Endothelial cell of umbilical vein (primary cell): ENCODE results near the gene C9orf153. TPM values are rescaled to one million over a fixed set of nuclear protein-coding genes. Genes with fewer than 3 reads are reported as not detected.

Experiments used
- BruUV-seq: library from RNA; stranded (reverse); fragments of 400-500 nt; replicated peaks from 2 replicates; lab custom pipeline; 2021; lab: Mats Ljungman, UMichigan
- CTCF ChIA-PET: fragments of 300-600, 350-600 bp; sonication (Branson Sonifier 250); formaldehyde crosslinking; loops from one replicate; lab custom pipeline; 2021; ENCODE audit warnings: antibody characterized with exemption, inconsistent platforms; lab: Charles Lee
- POLR2A ChIA-PET: fragments of 300-600, 350-600 bp; sonication (Branson Sonifier 250); formaldehyde crosslinking; loops from one replicate; lab custom pipeline; 2021; ENCODE audit warnings: antibody characterized with exemption, inconsistent platforms; lab: Charles Lee
- DNase-seq: peaks from one replicate; pipeline ENCODE4 v3.0.0-alpha.2; 2011; ENCODE audit warnings: low read depth, low spot score
- FAIRE-seq: peaks from 2 replicates; lab custom pipeline; 2011; peaks lifted over from hg19 to GRCh38; lab: Jason Lieb, UNC
- H2AFZ ChIP-seq: 2 replicates; pipeline ENCODE4 v1.6.0; 2012; ENCODE audit warnings: low read depth, low read length, control low read depth, inconsistent platforms
- H3K27ac ChIP-seq: 2 replicates; pipeline ENCODE4 v1.5.1; 2011; ENCODE audit warnings: low read depth, mild to moderate bottlenecking, control low read depth, low read length, moderate library complexity; ENCODE audit not compliant: insufficient read depth
- H3K27me3 ChIP-seq, 2 experiments: 2 replicates each; pipeline versions ENCODE4 v1.6.0 to v1.6.1; 2011; ENCODE audit warnings: low read length in 2 of 2, mixed read lengths in 1 of 2; ENCODE audit not compliant: control insufficient read depth in 2 of 2, insufficient read depth in 2 of 2
- H3K36me3 ChIP-seq, 2 experiments: 2 replicates in 1 of 2; 3 replicates in 1 of 2; pipeline ENCODE4 v1.5.1; 2011; ENCODE audit warnings: low read length in 2 of 2, mild to moderate bottlenecking in 1 of 2, moderate library complexity in 1 of 2; ENCODE audit not compliant: control insufficient read depth in 2 of 2, insufficient read depth in 2 of 2; ENCODE audit errors: extremely low read depth in 1 of 2
- H3K4me1 ChIP-seq: 3 replicates; pipeline ENCODE4 v1.5.1; 2011; ENCODE audit warnings: mild to moderate bottlenecking, low read length; ENCODE audit not compliant: control insufficient read depth, insufficient read depth; ENCODE audit errors: extremely low read depth
- H3K4me2 ChIP-seq: 2 replicates; pipeline ENCODE4 v1.6.1; 2011; ENCODE audit warnings: low read length, control low read depth, mixed read lengths; ENCODE audit not compliant: insufficient read depth
- H3K4me3 ChIP-seq, 3 experiments: fragments of 200-600 bp in 1 of 3; sonication (generic), shearing (Covaris generic) in 1 of 3; replicated peaks in 1 of 3; 2 replicates each; pipeline ENCODE4 v1.5.1; 2011 to 2016; ENCODE audit warnings: control low read depth in 3 of 3, low read length in 3 of 3, mild to moderate bottlenecking in 2 of 3, inconsistent platforms in 1 of 3, low read depth in 1 of 3, moderate library complexity in 1 of 3; ENCODE audit not compliant: insufficient read depth in 1 of 3
- H3K79me2 ChIP-seq: 2 replicates; pipeline ENCODE4 v1.6.0; 2012; ENCODE audit warnings: low read length, inconsistent platforms; ENCODE audit not compliant: control insufficient read depth, insufficient read depth
- H3K9ac ChIP-seq: replicated peaks from 2 replicates; pipeline ENCODE3; 2011; ENCODE audit warnings: low read length, control low read depth; ENCODE audit not compliant: insufficient read depth; ENCODE audit errors: extremely low read depth
- H3K9me1 ChIP-seq: replicated peaks from 3 replicates; pipeline ENCODE4 v1.6.0; 2011; ENCODE audit warnings: mild to moderate bottlenecking, low read length; ENCODE audit not compliant: control insufficient read depth, insufficient read depth; ENCODE audit errors: extremely low read depth
- H3K9me3 ChIP-seq: replicated peaks from 2 replicates; pipeline ENCODE4 v1.5.1; 2012; ENCODE audit warnings: low read length, inconsistent platforms; ENCODE audit not compliant: control insufficient read depth, insufficient read depth
- H4K20me1 ChIP-seq: replicated peaks from 2 replicates; pipeline ENCODE3; 2011; ENCODE audit warnings: mild to moderate bottlenecking, low read length; ENCODE audit not compliant: control insufficient read depth, insufficient read depth; ENCODE audit errors: extremely low read depth
- CTCF ChIP-seq, 2 donors: IDR thresholded peaks; 1 replicate in 1 of 2; 2 replicates in 1 of 2; pipeline ENCODE4 v1.5.1; 2011; ENCODE audit warnings: low read length in 2 of 2, mild to moderate bottlenecking in 2 of 2, moderate library complexity in 2 of 2, control low read depth in 1 of 2, inconsistent platforms in 1 of 2, low read depth in 1 of 2; ENCODE audit not compliant: insufficient read depth in 1 of 2; ENCODE audit errors: extremely low read depth in 1 of 2
- EZH2 ChIP-seq: IDR thresholded peaks from 2 replicates; pipeline ENCODE4 v1.6.1; 2012; ENCODE audit warnings: borderline replicate concordance, low read depth, mild to moderate bottlenecking, moderate library complexity, low read length, inconsistent platforms; ENCODE audit not compliant: severe bottlenecking
- FOS ChIP-seq: IDR thresholded peaks from 2 replicates; pipeline ENCODE4 v1.6.1; 2011; ENCODE audit warnings: mild to moderate bottlenecking, low read length, moderate library complexity, borderline replicate concordance; ENCODE audit not compliant: insufficient read depth
- GATA2 ChIP-seq: IDR thresholded peaks from 2 replicates; pipeline ENCODE4 v1.7.0; 2011; ENCODE audit warnings: low read depth, mild to moderate bottlenecking, moderate library complexity, mixed read lengths, low read length; ENCODE audit not compliant: insufficient read length, insufficient read depth
- JUN ChIP-seq: IDR thresholded peaks from 2 replicates; pipeline ENCODE4 v1.6.1; 2011; ENCODE audit warnings: borderline replicate concordance, low read depth; ENCODE audit not compliant: insufficient read length, insufficient read depth
- MYC ChIP-seq: IDR thresholded peaks from one replicate; pipeline ENCODE4 v1.6.1; 2011; ENCODE audit warnings: mild to moderate bottlenecking, low read depth, low read length
- POLR2A ChIP-seq: IDR thresholded peaks from 2 replicates; pipeline ENCODE4 v1.6.1; 2012; ENCODE audit warnings: low read depth, mild to moderate bottlenecking, control low read depth, low read length
- POLR2AphosphoS5 ChIP-seq: IDR thresholded peaks from 2 replicates; pipeline ENCODE4 v1.6.1; 2012; ENCODE audit warnings: low read depth, mild to moderate bottlenecking, control low read depth, low read length, moderate library complexity; ENCODE audit not compliant: insufficient read depth
- dilution Hi-C: fragments of 300-500 bp; cut with MboI; formaldehyde crosslinking; loops from one replicate; pipeline ENCODE4 v1.15.0; 2019; ENCODE audit warnings: low sequenced_read_pairs; ENCODE audit not compliant: extremely low pct_ligation_motif_present
- intact Hi-C: fragments of 100-400 bp; cut with micrococcal nuclease; formaldehyde crosslinking; loops from one replicate; pipeline ENCODE4 v1.10.0; 2022
- polyA plus RNA-seq, 4 experiments: library from polyadenylated mRNA; depleted of rRNA in 3 of 4; stranded (reverse) in 3 of 4; unstranded in 1 of 4; fragments of >200 nt; gene quantifications; 2 replicates each; pipeline versions ENCODE4 v1.2.1 to v1.2.3, GENCODE V29; 2011 to 2012; ENCODE audit warnings: missing spikeins in 1 of 4
- total RNA-seq: library from RNA; stranded (reverse); gene quantifications from 2 replicates; pipeline ENCODE4 v1.2.3, GENCODE V29; 2021
- TF ChIP-seq, protein P1 (sequence below): IDR thresholded peaks from 2 replicates; pipeline ENCODE4 v1.6.1; 2011; ENCODE audit not compliant: insufficient read depth, insufficient read length

Gene C9orf153
- total and polyA plus RNA-seq, 2 donors (not counting 3 experiments of a cell fraction or from before 2014, with no cell fraction given) = 0.66 TPM; not detected in 1

DNA sequence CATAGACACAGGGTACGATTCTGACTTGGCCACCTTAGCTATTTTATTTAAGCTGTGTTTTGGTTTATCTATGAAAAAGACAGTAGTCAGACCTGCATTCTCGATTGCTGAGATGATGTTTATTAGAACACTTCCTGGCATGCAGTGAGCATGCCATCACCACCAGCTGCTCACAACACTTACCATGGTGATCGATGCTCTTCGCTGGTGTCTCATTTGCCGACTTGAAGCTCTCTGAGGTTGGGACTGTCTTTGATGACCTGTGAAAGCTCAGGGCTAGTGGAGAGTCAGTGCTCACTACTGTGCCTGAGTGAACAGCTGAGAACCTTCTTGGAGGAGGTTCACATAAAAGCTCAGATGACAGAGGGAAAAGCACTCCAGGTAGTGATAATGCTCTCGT, 4.4 kb upstream of the C9orf153 start:
- Histone ChIP-seq H3K36me3 (peaks cover 0 to 4% of the 10 kb centered on the region in 2 experiments), H3K4me3 (no peak overlapping the region), H3K9ac (no peak overlapping the region), H2AFZ (no peak overlapping the region), H4K20me1 (peaks cover 2% of the 10 kb centered on the region), H3K4me2 (no peak overlapping the region), H3K9me1 (no peaks in the 10 kb centered on the region), H3K27ac (no peak overlapping the region), H3K9me3 (no peaks in the 10 kb centered on the region), H3K27me3 (no peaks in the 10 kb centered on the region), H3K4me1 (peaks cover 5% of the 10 kb centered on the region), H3K79me2 (peaks cover 6% of the 10 kb centered on the region)
- no peak for DNase-seq
- POLR2A ChIA-PET = no interaction called here
- no TSS peak for BruUV-seq
- dilution Hi-C loops (no loop called here), intact Hi-C loops (no loop called here)
- no peak for FAIRE-seq
- CTCF ChIA-PET = no interaction called here
- TF ChIP-seq JUN (no peak), FOS (no peak), MYC (no peak), POLR2A (no peak), CTCF (IDR thresholded peaks at IDR 0.05; ENCODE audit: extremely low read depth in 1 of 2, insufficient read depth in 1 of 2, low read depth in 1 of 2, low read length in 2 of 2) (no peak), EZH2 (no peak), POLR2AphosphoS5 (no peak), GATA2 (no peak)
- TF ChIP-seq, protein P1, sequence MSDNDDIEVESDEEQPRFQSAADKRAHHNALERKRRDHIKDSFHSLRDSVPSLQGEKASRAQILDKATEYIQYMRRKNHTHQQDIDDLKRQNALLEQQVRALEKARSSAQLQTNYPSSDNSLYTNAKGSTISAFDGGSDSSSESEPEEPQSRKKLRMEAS = no peak
